Measurements from ENCODE around the gene MBLAC1. TPM values are rescaled to one million over a fixed set of nuclear protein-coding genes. Genes with fewer than 3 reads are reported as not detected.
"Not testable (repeated sequence)": the region's sequence is repeated elsewhere in the genome, so short reads cannot be mapped to it uniquely, and the experiment has no call there.

Gene MBLAC1
- total RNA-seq, 1 experiment from 2014 or later, result 2.5 TPM

GRCh38 chr7:100146350-100146749, 19.6 kb downstream of the MBLAC1 start:
- DNase-seq (ENCODE audit: low read depth); in situ Hi-C loops (cut with HindIII; ENCODE audit: low pct_unique_long_range_greater_than_20kb, low sequenced_read_pairs): not testable (repeated sequence)

- no peak for DNase-seq (ENCODE audit: low read depth)
- in situ Hi-C loops (cut with HindIII; ENCODE audit: low pct_unique_long_range_greater_than_20kb, low sequenced_read_pairs), result no loop called here
These were observed 20.5 kb downstream of the MBLAC1 start for GRCh38 chr7:100147278-100147677.

- DNase-seq (ENCODE audit: low read depth), result no peak
- in situ Hi-C loops (cut with HindIII; ENCODE audit: low pct_unique_long_range_greater_than_20kb, low sequenced_read_pairs), result no loop called here
These were observed 21.4 kb downstream of the MBLAC1 start for GRCh38 chr7:100148225-100148558.

- in situ Hi-C loops (cut with HindIII; ENCODE audit: low pct_unique_long_range_greater_than_20kb, low sequenced_read_pairs), result no loop called here
- DNase-seq (ENCODE audit: low read depth), result peak; percentile 99
These were observed 22.0 kb downstream of the MBLAC1 start, which contains the start of gene LAMTOR4 for GRCh38 chr7:100148559-100149328. Gene LAMTOR4, plus strand, starts transcription at chr7:100148918. Its CDS starts 55 bp downstream, at chr7:100148973.

- in situ Hi-C loops (cut with HindIII; ENCODE audit: low pct_unique_long_range_greater_than_20kb, low sequenced_read_pairs), result no loop called here
- DNase-seq (ENCODE audit: low read depth), result no peak
These were observed 25.6 kb downstream of the MBLAC1 start for GRCh38 chr7:100152404-100152803.

- in situ Hi-C loops (cut with HindIII; ENCODE audit: low pct_unique_long_range_greater_than_20kb, low sequenced_read_pairs), result no loop called here
- DNase-seq (ENCODE audit: low read depth), result no peak
These were observed 26.3 kb downstream of the MBLAC1 start for GRCh38 chr7:100152937-100153666.

GRCh38 chr7:100153708-100154535, 27.2 kb downstream of the MBLAC1 start:
- DNase-seq (ENCODE audit: low read depth), result no peak
- in situ Hi-C loops (cut with HindIII; ENCODE audit: low pct_unique_long_range_greater_than_20kb, low sequenced_read_pairs), result no loop called here

GRCh38 chr7:100154651-100155491, 28.1 kb downstream of the MBLAC1 start:
- in situ Hi-C loops (cut with HindIII; ENCODE audit: low pct_unique_long_range_greater_than_20kb, low sequenced_read_pairs), result no loop called here
- no peak for DNase-seq (ENCODE audit: low read depth)

- DNase-seq (ENCODE audit: low read depth), result no peak
- in situ Hi-C loops (cut with HindIII; ENCODE audit: low pct_unique_long_range_greater_than_20kb, low sequenced_read_pairs), result no loop called here
These were observed 29.0 kb downstream of the MBLAC1 start for GRCh38 chr7:100155553-100156317.

- DNase-seq (ENCODE audit: low read depth), result no peak
- in situ Hi-C loops (cut with HindIII; ENCODE audit: low pct_unique_long_range_greater_than_20kb, low sequenced_read_pairs), result no loop called here
These were observed 29.7 kb downstream of the MBLAC1 start for GRCh38 chr7:100156331-100157068.

- in situ Hi-C loops (cut with HindIII; ENCODE audit: low pct_unique_long_range_greater_than_20kb, low sequenced_read_pairs), result no loop called here
- DNase-seq (ENCODE audit: low read depth), result no peak
These were observed 30.2 kb downstream of the MBLAC1 start for GRCh38 chr7:100157069-100157333.

GRCh38 chr7:100157334-100158228, 30.8 kb downstream of the MBLAC1 start:
- DNase-seq (ENCODE audit: low read depth), result no peak
- in situ Hi-C loops (cut with HindIII; ENCODE audit: low pct_unique_long_range_greater_than_20kb, low sequenced_read_pairs), result no loop called here

- peak; percentile 83 for DNase-seq (ENCODE audit: low read depth)
- in situ Hi-C loops (cut with HindIII; ENCODE audit: low pct_unique_long_range_greater_than_20kb, low sequenced_read_pairs), result no loop called here
These were observed 31.7 kb downstream of the MBLAC1 start, which contains the start of gene TRAPPC14 for GRCh38 chr7:100158229-100159098. Gene TRAPPC14, minus strand, starts transcription at chr7:100158723. Its CDS starts 224 bp downstream, at chr7:100158499.

- in situ Hi-C loops (cut with HindIII; ENCODE audit: low pct_unique_long_range_greater_than_20kb, low sequenced_read_pairs), result no loop called here
- no peak for DNase-seq (ENCODE audit: low read depth)
These were observed 32.4 kb downstream of the MBLAC1 start for GRCh38 chr7:100159099-100159623.

- no peak for DNase-seq (ENCODE audit: low read depth)
- in situ Hi-C loops (cut with HindIII; ENCODE audit: low pct_unique_long_range_greater_than_20kb, low sequenced_read_pairs), result no loop called here
These were observed 33.3 kb downstream of the MBLAC1 start for GRCh38 chr7:100160067-100160466.
